Measurements from ENCODE around the gene NLE1. TPM values are rescaled to one million over a fixed set of nuclear protein-coding genes. Genes with fewer than 3 reads are reported as not detected.

Gene NLE1
- total and polyA plus RNA-seq, 2 of the 8 experiments (the other 6 are each of a cell fraction or from before 2014, with no cell fraction given), result 50.4 to 51.5 TPM

GRCh38 chr17:35132099-35132498 lies 10.0 kb downstream of the NLE1 start:
- H4K8ac ChIP-seq (ENCODE audit: extremely low read depth, insufficient read depth, low read length), result no peak overlapping the region
- no peak overlapping the region for H2AFZ ChIP-seq (ENCODE audit: low read length)
- H2BK5ac ChIP-seq (ENCODE audit: low read depth, low read length), result no peak overlapping the region
- H3K4me1 ChIP-seq (replicated peaks in 1 of 4; ENCODE audit: control insufficient read depth in 3 of 4, insufficient read depth in 4 of 4, low read length in 3 of 4), result no peaks in the 10 kb centered on the region
- H4K91ac ChIP-seq (replicated peaks; ENCODE audit: insufficient read length, low read length), result no peak overlapping the region
- DNase-seq (ENCODE audit: low read depth in 1 of 2, low spot score in 2 of 2), result no peak
- H3K18ac ChIP-seq (ENCODE audit: extremely low read depth, low read length), result no peak overlapping the region
- no peak overlapping the region for H3K4ac ChIP-seq (replicated peaks; ENCODE audit: insufficient read length, low read depth, low read length)
- no peak overlapping the region for H2AK5ac ChIP-seq (ENCODE audit: low read depth, low read length)
- FAIRE-seq, result no peak
- H3K14ac ChIP-seq (ENCODE audit: insufficient read length), result no peak overlapping the region
- no peaks in the 10 kb centered on the region for H3K23me2 ChIP-seq (ENCODE audit: low read depth, low read length)
- H3K56ac ChIP-seq (replicated peaks; ENCODE audit: insufficient read length, low read depth, low read length), result no peak overlapping the region
- no peak overlapping the region for H4K5ac ChIP-seq (ENCODE audit: insufficient read length, low read depth, low read length)
- no peak for TF ChIP-seq SP1 (IDR thresholded peaks at IDR 0.05; ENCODE audit: low read depth, low read length)
- no peak for TF ChIP-seq KDM5A (IDR thresholded peaks at IDR 0.05; ENCODE audit: low read length)
- no peak for TF ChIP-seq CREB1 (IDR thresholded peaks at IDR 0.05)
- TF ChIP-seq TAF1 (IDR thresholded peaks at IDR 0.05; ENCODE audit: low read depth, low read length), result no peak
- TF ChIP-seq HDAC6 (IDR thresholded peaks at IDR 0.05; ENCODE audit: low read depth, low read length), result no peak
- TF ChIP-seq, protein P1, sequence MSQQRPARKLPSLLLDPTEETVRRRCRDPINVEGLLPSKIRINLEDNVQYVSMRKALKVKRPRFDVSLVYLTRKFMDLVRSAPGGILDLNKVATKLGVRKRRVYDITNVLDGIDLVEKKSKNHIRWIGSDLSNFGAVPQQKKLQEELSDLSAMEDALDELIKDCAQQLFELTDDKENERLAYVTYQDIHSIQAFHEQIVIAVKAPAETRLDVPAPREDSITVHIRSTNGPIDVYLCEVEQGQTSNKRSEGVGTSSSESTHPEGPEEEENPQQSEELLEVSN (IDR thresholded peaks at IDR 0.05), result no peak
- TF ChIP-seq SIX5 (IDR thresholded peaks at IDR 0.05; ENCODE audit: low read depth, low read length), result no peak
- H2BK12ac ChIP-seq (ENCODE audit: low read depth, low read length), result no peak overlapping the region
- H3K9ac ChIP-seq (replicated peaks in 1 of 4; ENCODE audit: extremely low read depth in 1 of 4, low read depth in 3 of 4, low read length in 3 of 4), result no peak overlapping the region
- H3K36me3 ChIP-seq (ENCODE audit: control insufficient read depth in 2 of 4, insufficient read depth in 4 of 4, low read length in 3 of 4), result peaks cover 40 to 62% (median 57%) of the 10 kb centered on the region in 4 experiments
- 87% methylated on average over 10 of the region's 10 CpGs; no CpG with 5 or more reads in 1 of the 2 experiments for WGBS, 2 experiments (ENCODE audit: extremely low coverage in 1 of 2, insufficient coverage in 1 of 2, insufficient read length in 1 of 2, insufficient replicate concordance in 2 of 2, low coverage in 1 of 2, low lambda C conversion rate in 2 of 2, missing lambda C conversion rate in 1 of 2)
- H3K79me2 ChIP-seq (ENCODE audit: control insufficient read depth in 1 of 2, insufficient read depth in 2 of 2, low read length in 2 of 2), result no peaks in the 10 kb centered on the region
- H4K20me1 ChIP-seq (replicated peaks in 1 of 2; ENCODE audit: control insufficient read depth in 1 of 2, insufficient read depth in 2 of 2, low read length in 2 of 2), result peaks cover 5 to 25% of the 10 kb centered on the region in 2 experiments
- POLR2A ChIA-PET (ENCODE audit: partially characterized antibody), result interaction anchor here (0.9 to 7.5 kb wide), 3 partner anchors 7 to 13 kb away, joined by 4 to 84 read pairs (median 5); partner anchors contain the start of genes FNDC8, NLE1 and RAD51D
- H2BK15ac ChIP-seq (ENCODE audit: low read length), result no peak overlapping the region
- peaks cover 0 to 2% (median 0%) of the 10 kb centered on the region in 4 experiments; a peak in 2 of 7 replicates for H3K27me3 ChIP-seq (replicated peaks in 1 of 4; ENCODE audit: control insufficient read depth in 3 of 4, extremely low read depth in 1 of 4, insufficient read depth in 3 of 4, low read length in 3 of 4)
- no peak overlapping the region for H3K4me2 ChIP-seq (ENCODE audit: insufficient read depth in 1 of 2, low read depth in 2 of 2, low read length in 2 of 2)
- H3K79me1 ChIP-seq (ENCODE audit: low read depth, low read length), result no peaks in the 10 kb centered on the region
- H3K27ac ChIP-seq (ENCODE audit: low read depth, low read length), result no peak overlapping the region
- CTCF ChIA-PET (ENCODE audit: partially characterized antibody), result no interaction called here
- H3K23ac ChIP-seq (ENCODE audit: insufficient read length), result no peak overlapping the region
- peaks cover 0 to 3% of the 10 kb centered on the region in 2 experiments; a peak in 1 of 4 replicates for H3K9me3 ChIP-seq (ENCODE audit: insufficient read depth in 2 of 2, low read depth in 1 of 2, low read length in 1 of 2)
- H3K4me3 ChIP-seq (ENCODE audit: extremely low read depth in 1 of 4, insufficient read depth in 2 of 4, low read depth in 3 of 4, low read length in 4 of 4), result no peak overlapping the region
- H2BK20ac ChIP-seq (ENCODE audit: low read length), result no peak overlapping the region
- no peak overlapping the region for H2BK120ac ChIP-seq (replicated peaks; ENCODE audit: low read depth, low read length)
